GM12865 (cell line): ENCODE results near the gene MAML3.

Source experiments
- DNase-seq: peaks from one replicate; pipeline ENCODE4 v3.0.0; 2010; ENCODE audit warnings: low read depth
- H3K4me3 ChIP-seq: 2 replicates; pipeline ENCODE4 v1.5.1; 2011; ENCODE audit warnings: mild to moderate bottlenecking, low read depth, low read length, control low read depth
- TF ChIP-seq, protein P1 (sequence below): IDR thresholded peaks from 2 replicates; pipeline ENCODE4 v1.5.1; 2011; ENCODE audit warnings: low read length, control low read depth, low read depth, inconsistent platforms; ENCODE audit not compliant: insufficient read depth; ENCODE audit errors: missing control alignments

The MAML3 gene

DNA sequence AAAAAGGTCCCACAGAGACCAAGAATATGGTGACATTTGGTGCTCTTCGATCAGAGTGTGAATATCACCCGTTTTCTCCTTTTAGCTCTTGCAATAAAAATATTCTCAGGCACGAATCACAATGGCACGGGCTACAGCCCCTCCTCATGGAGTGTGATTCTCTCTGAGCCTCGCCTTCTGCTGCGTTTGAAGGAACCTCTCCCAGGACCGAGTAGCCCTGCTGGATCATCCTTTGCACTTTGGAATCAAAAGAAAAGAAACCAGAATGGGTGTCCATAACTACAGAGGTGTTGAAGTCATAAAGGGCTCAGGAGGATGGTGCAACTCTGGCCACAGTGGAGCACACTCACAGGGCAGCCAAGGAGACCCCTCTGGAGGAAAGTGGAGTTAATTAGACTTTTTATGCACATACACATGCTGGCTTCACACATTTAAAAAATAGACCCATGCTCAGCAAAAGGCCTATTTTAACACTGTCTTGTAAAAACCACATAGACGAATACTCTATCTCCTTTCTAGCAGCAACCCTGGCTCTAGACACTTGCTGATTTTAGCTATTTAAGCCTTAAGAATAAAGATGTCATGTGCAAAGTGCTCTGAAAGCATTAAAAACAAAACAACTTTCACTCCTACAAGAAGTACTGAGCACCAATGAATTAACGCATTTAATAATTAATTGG, 19.1 kb downstream of the MAML3 start:
- TF ChIP-seq, protein P1, sequence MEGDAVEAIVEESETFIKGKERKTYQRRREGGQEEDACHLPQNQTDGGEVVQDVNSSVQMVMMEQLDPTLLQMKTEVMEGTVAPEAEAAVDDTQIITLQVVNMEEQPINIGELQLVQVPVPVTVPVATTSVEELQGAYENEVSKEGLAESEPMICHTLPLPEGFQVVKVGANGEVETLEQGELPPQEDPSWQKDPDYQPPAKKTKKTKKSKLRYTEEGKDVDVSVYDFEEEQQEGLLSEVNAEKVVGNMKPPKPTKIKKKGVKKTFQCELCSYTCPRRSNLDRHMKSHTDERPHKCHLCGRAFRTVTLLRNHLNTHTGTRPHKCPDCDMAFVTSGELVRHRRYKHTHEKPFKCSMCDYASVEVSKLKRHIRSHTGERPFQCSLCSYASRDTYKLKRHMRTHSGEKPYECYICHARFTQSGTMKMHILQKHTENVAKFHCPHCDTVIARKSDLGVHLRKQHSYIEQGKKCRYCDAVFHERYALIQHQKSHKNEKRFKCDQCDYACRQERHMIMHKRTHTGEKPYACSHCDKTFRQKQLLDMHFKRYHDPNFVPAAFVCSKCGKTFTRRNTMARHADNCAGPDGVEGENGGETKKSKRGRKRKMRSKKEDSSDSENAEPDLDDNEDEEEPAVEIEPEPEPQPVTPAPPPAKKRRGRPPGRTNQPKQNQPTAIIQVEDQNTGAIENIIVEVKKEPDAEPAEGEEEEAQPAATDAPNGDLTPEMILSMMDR = no peak
- no peak overlapping the region for H3K4me3 ChIP-seq
- no peak for DNase-seq

DNA sequence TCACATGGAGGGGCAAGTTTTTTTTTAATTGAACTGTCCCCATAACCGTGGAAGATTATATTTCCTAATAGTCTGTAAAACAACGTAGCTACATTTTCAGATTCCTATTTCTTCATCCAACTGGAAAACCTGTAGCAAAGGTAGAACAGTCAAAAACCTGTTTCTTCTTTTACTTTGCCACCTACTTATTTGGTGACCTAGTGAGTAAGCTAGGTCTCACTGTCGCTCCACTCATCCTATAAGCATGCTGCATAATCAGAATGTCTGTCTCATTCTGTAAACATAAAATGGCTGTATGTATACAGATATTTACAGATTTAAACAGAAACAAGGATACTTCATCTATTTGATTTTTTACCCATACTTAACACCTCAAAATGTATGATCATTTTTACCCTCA, 20.4 kb downstream of the MAML3 start:
- DNase-seq = no peak
- TF ChIP-seq, protein P1 = no peak
- H3K4me3 ChIP-seq = no peak overlapping the region

DNA sequence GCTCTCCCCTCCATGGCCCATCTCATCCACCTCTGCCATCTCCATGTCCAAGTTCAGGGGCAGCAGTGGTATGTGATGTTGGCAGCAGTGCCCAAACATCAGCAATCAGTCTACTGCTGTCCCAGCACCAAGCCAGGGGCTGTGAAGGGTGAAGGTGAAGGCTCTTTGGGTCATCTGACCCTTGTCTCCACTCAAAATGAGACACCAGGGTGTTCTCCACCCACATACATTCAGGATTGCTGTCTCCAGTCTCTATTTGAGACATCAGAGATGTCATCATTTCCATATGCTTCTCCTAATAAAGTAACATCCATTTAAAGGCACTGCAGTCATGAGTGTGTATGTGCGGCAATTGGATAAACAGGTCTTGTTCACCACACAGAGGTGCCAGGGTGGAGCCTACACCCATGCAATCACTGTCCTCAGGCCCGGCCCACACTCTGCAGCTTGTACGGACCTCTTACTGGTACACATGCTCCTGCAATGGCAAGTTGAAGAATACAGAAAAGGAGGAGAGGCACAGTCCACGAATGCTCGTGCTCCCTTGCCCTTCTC, 22.2 kb downstream of the MAML3 start:
- no peak for DNase-seq
- TF ChIP-seq, protein P1 = no peak
- H3K4me3 ChIP-seq = no peak overlapping the region

DNA sequence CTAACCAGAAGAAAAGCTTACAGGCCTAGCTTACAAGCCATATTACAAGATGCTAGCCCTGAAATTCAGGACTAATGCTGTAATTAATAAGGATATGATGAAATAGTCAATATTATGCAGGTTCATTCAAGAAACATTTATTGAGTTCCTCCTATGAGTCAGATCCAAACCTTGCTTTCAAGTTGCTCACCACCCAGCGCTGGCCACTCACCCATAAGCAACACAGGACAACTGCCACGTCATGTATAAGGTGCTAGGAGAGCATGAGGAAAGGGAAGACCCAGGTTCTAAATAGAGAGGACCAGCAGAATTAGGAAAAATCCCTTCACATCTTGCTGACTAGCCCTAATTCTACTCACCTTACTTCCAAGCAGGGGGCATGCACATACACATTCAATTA, 23.3 kb downstream of the MAML3 start:
- TF ChIP-seq, protein P1 = no peak
- no peak overlapping the region for H3K4me3 ChIP-seq
- DNase-seq = no peak

DNA sequence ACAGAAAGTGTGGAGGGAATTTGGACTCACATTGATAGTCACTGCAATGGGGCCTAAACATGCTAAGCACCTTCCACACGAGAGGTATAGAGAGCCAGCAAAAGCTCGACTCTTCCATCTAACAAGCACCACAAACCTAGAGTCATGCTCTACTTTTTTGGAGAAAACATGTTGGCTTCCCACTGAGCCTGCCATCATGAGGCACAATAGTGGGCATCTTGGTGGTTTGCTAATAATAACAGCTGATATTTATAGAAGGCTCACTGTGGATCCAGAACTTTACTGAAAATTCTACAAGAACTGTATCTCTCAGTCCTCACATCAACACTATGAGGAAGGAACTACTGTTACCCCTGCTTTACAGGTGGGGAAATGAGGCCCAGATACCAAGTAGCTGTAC, 26.6 kb downstream of the MAML3 start:
- no peak overlapping the region for H3K4me3 ChIP-seq
- TF ChIP-seq, protein P1 = no peak
- no peak for DNase-seq

DNA sequence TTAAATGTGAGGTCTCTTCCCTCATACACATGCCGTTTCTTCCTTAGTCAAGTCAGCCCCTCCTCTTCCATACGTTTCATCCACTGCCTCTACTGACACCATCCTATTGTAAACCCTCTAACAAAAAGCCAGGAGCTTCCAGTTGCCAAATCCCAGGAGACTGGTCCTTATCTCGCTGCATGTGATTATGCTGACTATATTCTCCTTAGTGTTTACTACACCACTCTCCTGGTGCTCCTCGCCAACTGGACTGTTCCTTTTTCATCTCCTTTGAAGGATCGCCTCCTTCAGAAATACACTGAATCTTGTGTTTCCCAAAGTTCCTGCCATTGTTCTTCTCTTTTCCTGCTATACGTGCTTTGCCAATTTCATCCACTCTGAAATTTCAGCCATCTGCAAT, 27.7 kb downstream of the MAML3 start:
- TF ChIP-seq, protein P1 = no peak
- H3K4me3 ChIP-seq = no peak overlapping the region
- DNase-seq = no peak

DNA sequence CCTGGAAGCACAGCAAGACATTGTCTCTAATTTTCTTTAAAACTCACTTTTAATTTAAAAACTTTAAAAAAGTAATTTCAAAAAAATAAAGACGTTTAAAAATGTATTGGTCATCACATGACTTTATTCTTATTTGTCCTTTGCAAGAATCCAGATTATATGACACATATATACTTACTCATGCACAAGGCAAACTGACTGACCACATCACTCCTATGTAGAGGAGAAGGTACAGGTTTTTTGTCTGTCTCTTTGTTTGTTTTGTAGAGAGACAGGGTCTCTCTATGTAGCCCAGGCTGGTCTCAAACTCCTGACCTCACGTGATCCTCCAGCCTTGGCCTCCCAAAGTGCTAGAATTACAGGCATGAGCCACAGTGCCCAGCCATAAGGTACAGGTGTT, 28.6 kb downstream of the MAML3 start:
- DNase-seq = no peak
- TF ChIP-seq, protein P1 = no peak

More for the DNA sequence above, 28.6 kb downstream of the MAML3 start:
- no peak overlapping the region for H3K4me3 ChIP-seq
